RKO (cell line): ENCODE measurements around the gene THBS1.

Experiments used
- DNase-seq: peaks from one replicate; pipeline ENCODE4 v3.0.0-alpha.2; 2016; ENCODE audit warnings: low spot score

Gene THBS1

GRCh38 chr15:39631357-39631756, 50.5 kb downstream of the THBS1 start:
- DNase-seq: no peak

- DNase-seq: no peak
These were observed 57.2 kb downstream of the THBS1 start for GRCh38 chr15:39638041-39638440.

- DNase-seq: no peak
These were observed 58.2 kb downstream of the THBS1 start for GRCh38 chr15:39639037-39639436.

- DNase-seq: no peak
These were observed 59.8 kb downstream of the THBS1 start for GRCh38 chr15:39640665-39641064.

GRCh38 chr15:39641191-39641889, 60.5 kb downstream of the THBS1 start:
- no peak for DNase-seq

- no peak for DNase-seq
These were observed 61.2 kb downstream of the THBS1 start for GRCh38 chr15:39642011-39642640.

GRCh38 chr15:39643727-39644126, 62.8 kb downstream of the THBS1 start:
- DNase-seq: no peak

GRCh38 chr15:39644136-39644535, 63.3 kb downstream of the THBS1 start:
- no peak for DNase-seq

- no peak for DNase-seq
These were observed 64.5 kb downstream of the THBS1 start for GRCh38 chr15:39645138-39645975.

- DNase-seq: no peak
These were observed 65.0 kb downstream of the THBS1 start for GRCh38 chr15:39645976-39646257.

- DNase-seq: no peak
These were observed 65.5 kb downstream of the THBS1 start for GRCh38 chr15:39646425-39646824.
